HepG2 (cell line): ENCODE results near the gene ZNF821. TPM values are rescaled to one million over a fixed set of nuclear protein-coding genes. Genes with fewer than 3 reads are reported as not detected.

Experiments used
- FOXO1 ChIP-seq: sonication (generic); formaldehyde crosslinking; IDR thresholded peaks from 2 replicates; pipeline ENCODE4 v1.4.0; 2020; ENCODE audit warnings: missing genetic modification reagents
- HES4 ChIP-seq: sonication (generic); formaldehyde crosslinking; IDR thresholded peaks from 2 replicates; pipeline ENCODE4 v1.9.0; 2021; ENCODE audit warnings: mild to moderate bottlenecking, missing genetic modification reagents, borderline replicate concordance
- IRF2 ChIP-seq: IDR thresholded peaks from 2 replicates; pipeline ENCODE4 v1.6.1; 2018; ENCODE audit warnings: missing genetic modification reagents, missing compliant biosample characterization
- MZF1 ChIP-seq: sonication (generic); formaldehyde crosslinking; IDR thresholded peaks from 2 replicates; pipeline ENCODE4 v1.8.1; 2023; ENCODE audit warnings: mild to moderate bottlenecking, missing genetic modification reagents, borderline replicate concordance
- SCMH1 ChIP-seq: sonication (generic); formaldehyde crosslinking; IDR thresholded peaks from 2 replicates; pipeline ENCODE4 v1.9.0; 2021; ENCODE audit warnings: missing genetic modification reagents, mild to moderate bottlenecking, borderline replicate concordance
- ZNF331 ChIP-seq: sonication (generic); formaldehyde crosslinking; IDR thresholded peaks from 2 replicates; pipeline ENCODE4 v1.4.0; 2020; ENCODE audit warnings: missing genetic modification reagents
- ZNF441 ChIP-seq: sonication (generic); formaldehyde crosslinking; IDR thresholded peaks from 2 replicates; pipeline ENCODE4 v1.7.0; 2021; ENCODE audit warnings: missing genetic modification reagents, borderline replicate concordance
- polyA plus RNA-seq, 8 experiments: library from polyadenylated mRNA; depleted of rRNA in 3 of 8; stranded (reverse) in 7 of 8; unstranded in 1 of 8; fragments of >200 nt; fragmentation: Illumina TruSeq in 4 of 8; extraction: Trizol in 4 of 8; gene quantifications; 2 replicates each; pipeline versions ENCODE4 v1.2.1 to v1.2.3, GENCODE V29; 2011 to 2016; ENCODE audit warnings: low read depth in 4 of 8, missing spikeins in 1 of 8, mixed read lengths in 1 of 8; ENCODE audit not compliant: insufficient read depth in 1 of 8
- total RNA-seq, 5 experiments: library from RNA; depleted of rRNA; stranded (reverse); fragments of >200 nt; fragmentation: Illumina TruSeq; extraction: Trizol; gene quantifications; 2 replicates each; pipeline ENCODE4 v1.2.3, GENCODE V29; 2016; ENCODE audit warnings: low read depth in 1 of 5
- TF ChIP-seq, protein P1 (sequence below): sonication (generic); formaldehyde crosslinking; IDR thresholded peaks from 2 replicates; pipeline ENCODE4 v1.4.0; 2020; ENCODE audit warnings: missing genetic modification reagents, borderline replicate concordance
- TF ChIP-seq, protein P2 (sequence below): IDR thresholded peaks from 2 replicates; pipeline ENCODE4 v1.6.1; 2016; ENCODE audit warnings: mild to moderate bottlenecking
- TF ChIP-seq, protein P3 (sequence below): sonication (generic); formaldehyde crosslinking; IDR thresholded peaks from 2 replicates; pipeline ENCODE4 v1.5.1; 2020; ENCODE audit warnings: mild to moderate bottlenecking, missing genetic modification reagents
- TF ChIP-seq, protein P4 (sequence below): sonication (generic); formaldehyde crosslinking; IDR thresholded peaks from 2 replicates; pipeline ENCODE4 v1.8.0; 2022; ENCODE audit warnings: mild to moderate bottlenecking, missing genetic modification reagents, moderate library complexity
- TF ChIP-seq, protein P5 (sequence below): sonication (generic); formaldehyde crosslinking; IDR thresholded peaks from 2 replicates; pipeline ENCODE4 v1.8.1; 2023; ENCODE audit warnings: mild to moderate bottlenecking, inconsistent platforms, moderate library complexity, missing genetic modification reagents, borderline replicate concordance
- TF ChIP-seq, protein P6 (sequence below): sonication (generic); formaldehyde crosslinking; IDR thresholded peaks from 2 replicates; pipeline ENCODE4 v1.4.0; 2020; ENCODE audit warnings: missing genetic modification reagents

The ZNF821 gene
- total and polyA plus RNA-seq, 2 of the 13 experiments (the other 11 are each of a cell fraction or from before 2014, with no cell fraction given): 7.0 to 9.1 TPM

DNA sequence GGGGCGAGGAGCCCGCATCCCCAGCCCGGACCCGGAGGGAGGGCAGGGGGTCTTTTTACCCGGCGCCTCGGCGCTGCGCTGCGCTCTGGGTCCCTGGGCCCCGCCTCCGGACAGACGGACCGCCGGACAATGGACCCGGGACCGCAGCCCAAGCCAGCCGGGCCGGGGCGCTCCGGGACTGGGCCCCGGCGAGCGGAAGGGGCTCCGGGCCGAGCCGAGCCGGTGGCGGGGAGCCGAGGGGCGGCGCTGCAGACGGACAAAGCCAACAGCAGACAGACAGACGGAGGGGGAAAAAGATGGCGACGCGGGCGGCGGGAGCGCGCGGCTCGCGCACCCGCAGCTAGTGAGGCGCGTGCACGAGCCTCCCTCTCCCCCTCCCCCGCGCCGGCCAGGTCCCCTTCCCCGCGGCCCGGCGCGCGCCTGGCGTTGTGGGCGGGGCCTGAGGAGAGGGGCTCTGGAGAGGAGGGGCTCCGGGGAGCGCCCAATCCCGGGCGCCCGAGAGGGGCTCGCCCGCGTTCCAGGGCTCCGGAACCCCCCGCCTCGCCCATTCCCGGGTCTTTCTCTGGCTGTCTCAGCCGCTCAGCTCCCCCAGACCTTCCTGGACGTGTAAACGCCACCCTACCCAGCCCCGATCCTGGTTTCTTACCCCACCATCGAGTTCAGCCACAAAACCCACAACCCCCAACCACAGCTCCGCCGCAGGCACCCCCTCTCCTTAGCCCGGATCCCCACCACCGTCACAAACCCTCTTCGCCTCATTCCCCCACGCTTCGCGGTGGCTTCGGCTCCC is at the start of gene ZNF821 (continued):
- TF ChIP-seq, protein P1, sequence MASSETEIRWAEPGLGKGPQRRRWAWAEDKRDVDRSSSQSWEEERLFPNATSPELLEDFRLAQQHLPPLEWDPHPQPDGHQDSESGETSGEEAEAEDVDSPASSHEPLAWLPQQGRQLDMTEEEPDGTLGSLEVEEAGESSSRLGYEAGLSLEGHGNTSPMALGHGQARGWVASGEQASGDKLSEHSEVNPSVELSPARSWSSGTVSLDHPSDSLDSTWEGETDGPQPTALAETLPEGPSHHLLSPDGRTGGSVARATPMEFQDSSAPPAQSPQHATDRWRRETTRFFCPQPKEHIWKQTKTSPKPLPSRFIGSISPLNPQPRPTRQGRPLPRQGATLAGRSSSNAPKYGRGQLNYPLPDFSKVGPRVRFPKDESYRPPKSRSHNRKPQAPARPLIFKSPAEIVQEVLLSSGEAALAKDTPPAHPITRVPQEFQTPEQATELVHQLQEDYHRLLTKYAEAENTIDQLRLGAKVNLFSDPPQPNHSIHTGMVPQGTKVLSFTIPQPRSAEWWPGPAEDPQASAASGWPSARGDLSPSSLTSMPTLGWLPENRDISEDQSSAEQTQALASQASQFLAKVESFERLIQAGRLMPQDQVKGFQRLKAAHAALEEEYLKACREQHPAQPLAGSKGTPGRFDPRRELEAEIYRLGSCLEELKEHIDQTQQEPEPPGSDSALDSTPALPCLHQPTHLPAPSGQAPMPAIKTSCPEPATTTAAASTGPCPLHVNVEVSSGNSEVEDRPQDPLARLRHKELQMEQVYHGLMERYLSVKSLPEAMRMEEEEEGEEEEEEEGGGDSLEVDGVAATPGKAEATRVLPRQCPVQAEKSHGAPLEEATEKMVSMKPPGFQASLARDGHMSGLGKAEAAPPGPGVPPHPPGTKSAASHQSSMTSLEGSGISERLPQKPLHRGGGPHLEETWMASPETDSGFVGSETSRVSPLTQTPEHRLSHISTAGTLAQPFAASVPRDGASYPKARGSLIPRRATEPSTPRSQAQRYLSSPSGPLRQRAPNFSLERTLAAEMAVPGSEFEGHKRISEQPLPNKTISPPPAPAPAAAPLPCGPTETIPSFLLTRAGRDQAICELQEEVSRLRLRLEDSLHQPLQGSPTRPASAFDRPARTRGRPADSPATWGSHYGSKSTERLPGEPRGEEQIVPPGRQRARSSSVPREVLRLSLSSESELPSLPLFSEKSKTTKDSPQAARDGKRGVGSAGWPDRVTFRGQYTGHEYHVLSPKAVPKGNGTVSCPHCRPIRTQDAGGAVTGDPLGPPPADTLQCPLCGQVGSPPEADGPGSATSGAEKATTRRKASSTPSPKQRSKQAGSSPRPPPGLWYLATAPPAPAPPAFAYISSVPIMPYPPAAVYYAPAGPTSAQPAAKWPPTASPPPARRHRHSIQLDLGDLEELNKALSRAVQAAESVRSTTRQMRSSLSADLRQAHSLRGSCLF (CRISPR knock-in tag): no peak
- TF ChIP-seq MZF1 (no peak), ZNF331 (no peak; the same call in 1 of the 2 replicates), HES4 (CRISPR knock-in tag) (no peak), SCMH1 (no peak), ZNF441 (CRISPR knock-in tag) (0 out of 2 replicates have a peak, but pooled peaks have one; percentile 11), FOXO1 (CRISPR knock-in tag) (no peak), IRF2 (no peak)
- TF ChIP-seq, protein P2, sequence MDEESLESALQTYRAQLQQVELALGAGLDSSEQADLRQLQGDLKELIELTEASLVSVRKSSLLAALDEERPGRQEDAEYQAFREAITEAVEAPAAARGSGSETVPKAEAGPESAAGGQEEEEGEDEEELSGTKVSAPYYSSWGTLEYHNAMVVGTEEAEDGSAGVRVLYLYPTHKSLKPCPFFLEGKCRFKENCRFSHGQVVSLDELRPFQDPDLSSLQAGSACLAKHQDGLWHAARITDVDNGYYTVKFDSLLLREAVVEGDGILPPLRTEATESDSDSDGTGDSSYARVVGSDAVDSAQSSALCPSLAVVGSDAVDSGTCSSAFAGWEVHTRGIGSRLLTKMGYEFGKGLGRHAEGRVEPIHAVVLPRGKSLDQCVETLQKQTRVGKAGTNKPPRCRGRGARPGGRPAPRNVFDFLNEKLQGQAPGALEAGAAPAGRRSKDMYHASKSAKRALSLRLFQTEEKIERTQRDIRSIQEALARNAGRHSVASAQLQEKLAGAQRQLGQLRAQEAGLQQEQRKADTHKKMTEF (CRISPR knock-in tag): peak; percentile 26
- TF ChIP-seq, protein P3, sequence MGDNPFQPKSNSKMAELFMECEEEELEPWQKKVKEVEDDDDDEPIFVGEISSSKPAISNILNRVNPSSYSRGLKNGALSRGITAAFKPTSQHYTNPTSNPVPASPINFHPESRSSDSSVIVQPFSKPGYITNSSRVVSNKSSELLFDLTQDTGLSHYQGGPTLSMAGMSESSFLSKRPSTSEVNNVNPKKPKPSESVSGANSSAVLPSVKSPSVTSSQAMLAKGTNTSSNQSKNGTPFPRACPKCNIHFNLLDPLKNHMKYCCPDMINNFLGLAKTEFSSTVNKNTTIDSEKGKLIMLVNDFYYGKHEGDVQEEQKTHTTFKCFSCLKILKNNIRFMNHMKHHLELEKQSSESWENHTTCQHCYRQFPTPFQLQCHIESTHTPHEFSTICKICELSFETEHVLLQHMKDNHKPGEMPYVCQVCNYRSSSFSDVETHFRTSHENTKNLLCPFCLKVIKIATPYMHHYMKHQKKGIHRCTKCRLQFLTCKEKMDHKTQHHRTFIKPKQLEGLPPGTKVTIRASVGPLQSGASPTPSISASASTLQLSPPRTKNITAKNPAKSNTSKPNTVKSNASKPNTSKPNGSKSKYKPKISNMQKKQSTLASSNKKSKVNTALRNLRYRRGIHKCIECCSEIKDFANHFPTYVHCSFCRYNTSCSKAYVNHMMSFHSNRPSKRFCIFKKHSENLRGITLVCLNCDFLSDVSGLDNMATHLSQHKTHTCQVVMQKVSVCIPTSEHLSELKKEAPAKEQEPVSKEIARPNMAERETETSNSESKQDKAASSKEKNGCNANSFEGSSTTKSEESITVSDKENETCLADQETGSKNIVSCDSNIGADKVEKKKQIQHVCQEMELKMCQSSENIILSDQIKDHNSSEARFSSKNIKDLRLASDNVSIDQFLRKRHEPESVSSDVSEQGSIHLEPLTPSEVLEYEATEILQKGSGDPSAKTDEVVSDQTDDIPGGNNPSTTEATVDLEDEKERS: no peak
- TF ChIP-seq, protein P4, sequence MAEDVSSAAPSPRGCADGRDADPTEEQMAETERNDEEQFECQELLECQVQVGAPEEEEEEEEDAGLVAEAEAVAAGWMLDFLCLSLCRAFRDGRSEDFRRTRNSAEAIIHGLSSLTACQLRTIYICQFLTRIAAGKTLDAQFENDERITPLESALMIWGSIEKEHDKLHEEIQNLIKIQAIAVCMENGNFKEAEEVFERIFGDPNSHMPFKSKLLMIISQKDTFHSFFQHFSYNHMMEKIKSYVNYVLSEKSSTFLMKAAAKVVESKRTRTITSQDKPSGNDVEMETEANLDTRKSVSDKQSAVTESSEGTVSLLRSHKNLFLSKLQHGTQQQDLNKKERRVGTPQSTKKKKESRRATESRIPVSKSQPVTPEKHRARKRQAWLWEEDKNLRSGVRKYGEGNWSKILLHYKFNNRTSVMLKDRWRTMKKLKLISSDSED: no peak
- TF ChIP-seq, protein P5, sequence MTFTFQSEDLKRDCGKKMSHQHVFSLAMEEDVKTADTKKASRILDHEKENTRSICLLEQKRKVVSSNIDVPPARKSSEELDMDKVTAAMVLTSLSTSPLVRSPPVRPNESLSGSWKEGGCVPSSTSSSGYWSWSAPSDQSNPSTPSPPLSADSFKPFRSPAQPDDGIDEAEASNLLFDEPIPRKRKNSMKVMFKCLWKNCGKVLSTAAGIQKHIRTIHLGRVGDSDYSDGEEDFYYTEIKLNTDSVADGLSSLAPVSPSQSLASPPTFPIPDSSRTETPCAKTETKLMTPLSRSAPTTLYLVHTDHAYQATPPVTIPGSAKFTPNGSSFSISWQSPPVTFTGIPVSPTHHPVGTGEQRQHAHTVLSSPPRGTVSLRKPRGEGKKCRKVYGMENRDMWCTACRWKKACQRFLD: no peak
- TF ChIP-seq, protein P6, sequence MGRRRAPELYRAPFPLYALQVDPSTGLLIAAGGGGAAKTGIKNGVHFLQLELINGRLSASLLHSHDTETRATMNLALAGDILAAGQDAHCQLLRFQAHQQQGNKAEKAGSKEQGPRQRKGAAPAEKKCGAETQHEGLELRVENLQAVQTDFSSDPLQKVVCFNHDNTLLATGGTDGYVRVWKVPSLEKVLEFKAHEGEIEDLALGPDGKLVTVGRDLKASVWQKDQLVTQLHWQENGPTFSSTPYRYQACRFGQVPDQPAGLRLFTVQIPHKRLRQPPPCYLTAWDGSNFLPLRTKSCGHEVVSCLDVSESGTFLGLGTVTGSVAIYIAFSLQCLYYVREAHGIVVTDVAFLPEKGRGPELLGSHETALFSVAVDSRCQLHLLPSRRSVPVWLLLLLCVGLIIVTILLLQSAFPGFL (CRISPR knock-in tag): no peak
